GM12878 (cell line): ENCODE results near the gene TNIP2.

Experiments used
- CTCF ChIP-seq, 3 experiments: IDR thresholded peaks in 2 of 3; conservative IDR thresholded peaks in 1 of 3; 2 replicates each; pipeline ENCODE4 v1.5.1; 2011; ENCODE audit warnings: low read depth in 3 of 3, low read length in 3 of 3, mild to moderate bottlenecking in 3 of 3, control low read depth in 2 of 3, moderate library complexity in 2 of 3, inconsistent platforms in 1 of 3, mixed read lengths in 1 of 3; ENCODE audit not compliant: control insufficient read depth in 2 of 3, insufficient read depth in 1 of 3; ENCODE audit errors: extremely low read depth in 1 of 3
- RAD21 ChIP-seq: IDR thresholded peaks from 2 replicates; pipeline ENCODE4 v1.6.1; 2011; ENCODE audit warnings: mild to moderate bottlenecking, low read depth, low read length, moderate library complexity; ENCODE audit not compliant: insufficient read depth
- YY1 ChIP-seq: IDR thresholded peaks from 2 replicates; pipeline ENCODE4 v1.6.1; 2011; ENCODE audit warnings: low read depth, mild to moderate bottlenecking, low read length

GRCh38 chr4:2746891-2747695, 9.0 kb downstream of the TNIP2 start:
- TF ChIP-seq RAD21 = no peak
- TF ChIP-seq CTCF (IDR thresholded peaks at IDR 0.05 in 2 of 3, conservative IDR thresholded peaks at IDR 0.05 in 1 of 3; ENCODE audit: control insufficient read depth in 2 of 3, extremely low read depth in 1 of 3, insufficient read depth in 1 of 3, low read depth in 3 of 3, low read length in 3 of 3) = no peak
- no peak for TF ChIP-seq YY1
